ENCODE measurements around the gene CARHSP1.
"Not testable (repeated sequence)": the region's sequence is repeated elsewhere in the genome, so short reads cannot be mapped to it uniquely, and the experiment has no call there.

- TF ChIP-seq, protein P1, sequence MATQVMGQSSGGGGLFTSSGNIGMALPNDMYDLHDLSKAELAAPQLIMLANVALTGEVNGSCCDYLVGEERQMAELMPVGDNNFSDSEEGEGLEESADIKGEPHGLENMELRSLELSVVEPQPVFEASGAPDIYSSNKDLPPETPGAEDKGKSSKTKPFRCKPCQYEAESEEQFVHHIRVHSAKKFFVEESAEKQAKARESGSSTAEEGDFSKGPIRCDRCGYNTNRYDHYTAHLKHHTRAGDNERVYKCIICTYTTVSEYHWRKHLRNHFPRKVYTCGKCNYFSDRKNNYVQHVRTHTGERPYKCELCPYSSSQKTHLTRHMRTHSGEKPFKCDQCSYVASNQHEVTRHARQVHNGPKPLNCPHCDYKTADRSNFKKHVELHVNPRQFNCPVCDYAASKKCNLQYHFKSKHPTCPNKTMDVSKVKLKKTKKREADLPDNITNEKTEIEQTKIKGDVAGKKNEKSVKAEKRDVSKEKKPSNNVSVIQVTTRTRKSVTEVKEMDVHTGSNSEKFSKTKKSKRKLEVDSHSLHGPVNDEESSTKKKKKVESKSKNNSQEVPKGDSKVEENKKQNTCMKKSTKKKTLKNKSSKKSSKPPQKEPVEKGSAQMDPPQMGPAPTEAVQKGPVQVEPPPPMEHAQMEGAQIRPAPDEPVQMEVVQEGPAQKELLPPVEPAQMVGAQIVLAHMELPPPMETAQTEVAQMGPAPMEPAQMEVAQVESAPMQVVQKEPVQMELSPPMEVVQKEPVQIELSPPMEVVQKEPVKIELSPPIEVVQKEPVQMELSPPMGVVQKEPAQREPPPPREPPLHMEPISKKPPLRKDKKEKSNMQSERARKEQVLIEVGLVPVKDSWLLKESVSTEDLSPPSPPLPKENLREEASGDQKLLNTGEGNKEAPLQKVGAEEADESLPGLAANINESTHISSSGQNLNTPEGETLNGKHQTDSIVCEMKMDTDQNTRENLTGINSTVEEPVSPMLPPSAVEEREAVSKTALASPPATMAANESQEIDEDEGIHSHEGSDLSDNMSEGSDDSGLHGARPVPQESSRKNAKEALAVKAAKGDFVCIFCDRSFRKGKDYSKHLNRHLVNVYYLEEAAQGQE (IDR thresholded peaks at IDR 0.05; ENCODE audit: insufficient replicate concordance, low read depth) = not testable (repeated sequence)
- TF ChIP-seq, protein P2, sequence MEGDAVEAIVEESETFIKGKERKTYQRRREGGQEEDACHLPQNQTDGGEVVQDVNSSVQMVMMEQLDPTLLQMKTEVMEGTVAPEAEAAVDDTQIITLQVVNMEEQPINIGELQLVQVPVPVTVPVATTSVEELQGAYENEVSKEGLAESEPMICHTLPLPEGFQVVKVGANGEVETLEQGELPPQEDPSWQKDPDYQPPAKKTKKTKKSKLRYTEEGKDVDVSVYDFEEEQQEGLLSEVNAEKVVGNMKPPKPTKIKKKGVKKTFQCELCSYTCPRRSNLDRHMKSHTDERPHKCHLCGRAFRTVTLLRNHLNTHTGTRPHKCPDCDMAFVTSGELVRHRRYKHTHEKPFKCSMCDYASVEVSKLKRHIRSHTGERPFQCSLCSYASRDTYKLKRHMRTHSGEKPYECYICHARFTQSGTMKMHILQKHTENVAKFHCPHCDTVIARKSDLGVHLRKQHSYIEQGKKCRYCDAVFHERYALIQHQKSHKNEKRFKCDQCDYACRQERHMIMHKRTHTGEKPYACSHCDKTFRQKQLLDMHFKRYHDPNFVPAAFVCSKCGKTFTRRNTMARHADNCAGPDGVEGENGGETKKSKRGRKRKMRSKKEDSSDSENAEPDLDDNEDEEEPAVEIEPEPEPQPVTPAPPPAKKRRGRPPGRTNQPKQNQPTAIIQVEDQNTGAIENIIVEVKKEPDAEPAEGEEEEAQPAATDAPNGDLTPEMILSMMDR (IDR thresholded peaks at IDR 0.05; ENCODE audit: insufficient read depth, low read length) = not testable (repeated sequence)
- TF ChIP-seq POLR2AphosphoS5, GABPA (IDR thresholded peaks at IDR 0.05; ENCODE audit: low read depth): not testable (repeated sequence)
Measured at GRCh38 chr16:8869988-8870241, 1.1 kb upstream of the CARHSP1 start.

Data from HL-60 (cell line).